Measurements from ENCODE around the gene NUP62.

Gene NUP62

DNA sequence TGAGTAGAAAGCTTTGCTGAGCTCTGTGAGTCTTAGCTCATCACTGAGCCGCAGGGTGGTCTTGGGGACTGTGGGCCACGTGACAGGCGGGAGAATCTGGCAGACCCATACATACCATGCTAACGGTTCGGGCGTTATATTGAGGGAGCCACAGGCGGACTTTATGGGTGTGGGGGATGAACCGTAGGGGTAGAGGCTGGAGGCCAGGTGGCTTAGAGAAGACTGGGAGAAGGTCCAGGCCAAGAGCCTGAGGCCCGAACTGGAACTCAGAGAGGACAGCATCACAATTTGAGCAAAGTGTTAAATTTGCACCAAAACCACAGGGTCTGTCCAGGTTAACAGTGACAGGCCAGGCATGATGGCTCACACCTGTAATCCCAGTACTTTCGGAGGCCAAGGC lies 15.6 kb downstream of the NUP62 start:
- H3K4me3 ChIP-seq (ENCODE audit: insufficient read depth in 1 of 2, low read depth in 1 of 2, low read length in 2 of 2) = no peak overlapping the region
- H3K4me2 ChIP-seq (ENCODE audit: low read length, poor library complexity, severe bottlenecking) = no peak overlapping the region
- H3K27me3 ChIP-seq (ENCODE audit: control insufficient read depth in 1 of 2, insufficient read depth in 1 of 2, low read length in 2 of 2) = no peaks in the 10 kb centered on the region

DNA sequence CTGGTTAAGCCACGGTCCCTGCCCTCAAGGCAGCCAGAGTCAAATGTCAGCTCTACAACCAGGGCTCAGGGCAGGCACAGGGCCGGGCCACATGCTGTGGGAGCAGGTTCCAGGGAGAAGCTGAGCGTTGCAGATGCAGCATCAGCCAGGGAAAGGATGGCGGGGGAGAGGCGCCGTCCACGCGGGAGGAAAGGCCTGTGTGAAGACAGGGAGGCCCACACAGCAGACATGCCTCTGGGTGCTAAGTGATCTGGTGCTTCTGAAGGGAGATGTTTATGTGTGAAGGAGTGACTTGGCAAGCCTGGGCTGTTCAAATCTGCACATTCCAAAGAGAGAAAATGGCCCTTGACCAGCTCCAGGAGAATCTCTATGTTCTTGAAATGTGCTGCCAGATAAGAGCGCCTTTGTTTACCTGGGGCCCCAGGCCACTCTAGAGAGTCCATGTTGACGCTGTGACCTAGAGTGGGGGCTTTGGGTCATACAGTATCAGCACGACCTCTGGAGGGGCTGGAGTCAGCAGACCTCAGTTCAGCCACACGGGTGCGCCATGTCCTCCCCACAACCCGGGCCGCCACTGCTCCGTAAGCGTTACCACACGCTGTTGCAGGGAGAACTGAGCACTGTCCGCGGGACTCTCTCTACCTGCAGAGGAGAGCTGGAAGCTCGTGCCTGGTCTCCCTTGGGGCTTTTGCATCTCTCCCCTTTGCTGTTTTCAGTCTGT lies 16.2 kb downstream of the NUP62 start:
- Histone ChIP-seq H4K8ac (ENCODE audit: low read length) (no peak overlapping the region), H3K4me3 (ENCODE audit: insufficient read depth in 1 of 2, low read depth in 1 of 2, low read length in 2 of 2) (no peak overlapping the region), H3K9me3 (ENCODE audit: control insufficient read depth, low read length) (no peaks in the 10 kb centered on the region), H3K4me2 (ENCODE audit: low read length, poor library complexity, severe bottlenecking) (no peak overlapping the region), H2BK120ac (ENCODE audit: low read depth, low read length) (no peak overlapping the region), H2AFZ (ENCODE audit: low read depth, low read length) (no peak overlapping the region), H3K4me1 (ENCODE audit: control insufficient read depth, insufficient read depth, low read depth, low read length) (peaks cover 2% of the 10 kb centered on the region), H3K18ac (ENCODE audit: low read depth in 1 of 2, low read length in 2 of 2) (no peak overlapping the region), H3K9ac (ENCODE audit: low read length) (no peak overlapping the region), H3K79me1 (replicated peaks; ENCODE audit: low read length, poor library complexity, severe bottlenecking) (peaks cover 49% of the 10 kb centered on the region), H3K27me3 (ENCODE audit: control insufficient read depth in 1 of 2, insufficient read depth in 1 of 2, low read length in 2 of 2) (no peaks in the 10 kb centered on the region), H3K14ac (ENCODE audit: low read length in 2 of 2) (no peak overlapping the region), H3K4ac (ENCODE audit: low read depth in 1 of 2, low read length in 2 of 2) (no peak overlapping the region), H4K91ac (ENCODE audit: low read length) (no peak overlapping the region), H2BK15ac (ENCODE audit: low read depth, poor library complexity, severe bottlenecking) (no peak overlapping the region), H2AK5ac (ENCODE audit: low read length, severe bottlenecking) (no peak overlapping the region), H3K36me3 (ENCODE audit: control insufficient read depth in 1 of 2, insufficient read depth in 2 of 2, low read depth in 1 of 2, low read length in 2 of 2) (peaks cover 63 to 72% of the 10 kb centered on the region in 2 experiments), H3K27ac (ENCODE audit: low read length, poor library complexity, severe bottlenecking) (no peak overlapping the region), H3K23ac (ENCODE audit: low read length in 2 of 2) (no peak overlapping the region), H2BK5ac (ENCODE audit: low read depth, low read length, poor library complexity, severe bottlenecking) (no peak overlapping the region), H2BK12ac (ENCODE audit: low read length in 2 of 2) (no peak overlapping the region)
- DNase-seq = no peak
- 94% methylated on average over 21 of the region's 21 CpGs for WGBS

More for the DNA sequence above, 15.6 kb downstream of the NUP62 start:
- no peak overlapping the region for H2AK5ac ChIP-seq (ENCODE audit: low read length, severe bottlenecking)
- peaks cover 44% of the 10 kb centered on the region for H3K79me1 ChIP-seq (replicated peaks; ENCODE audit: low read length, poor library complexity, severe bottlenecking)
- H3K4ac ChIP-seq (ENCODE audit: low read depth in 1 of 2, low read length in 2 of 2) = no peak overlapping the region
- H2AFZ ChIP-seq (ENCODE audit: low read depth, low read length) = no peak overlapping the region
- no peak overlapping the region for H3K27ac ChIP-seq (ENCODE audit: low read length, poor library complexity, severe bottlenecking)
- no peak overlapping the region for H2BK5ac ChIP-seq (ENCODE audit: low read depth, low read length, poor library complexity, severe bottlenecking)
- H2BK12ac ChIP-seq (ENCODE audit: low read length in 2 of 2) = no peak overlapping the region
- no peak overlapping the region for H3K9ac ChIP-seq (ENCODE audit: low read length)
- H4K91ac ChIP-seq (ENCODE audit: low read length) = no peak overlapping the region
- no peak overlapping the region for H2BK15ac ChIP-seq (ENCODE audit: low read depth, poor library complexity, severe bottlenecking)
- 98% methylated on average over 10 of the region's 10 CpGs for WGBS
- no peak overlapping the region for H3K14ac ChIP-seq (ENCODE audit: low read length in 2 of 2)
- no peaks in the 10 kb centered on the region for H3K9me3 ChIP-seq (ENCODE audit: control insufficient read depth, low read length)
- no peak for DNase-seq
- H3K18ac ChIP-seq (ENCODE audit: low read depth in 1 of 2, low read length in 2 of 2) = no peak overlapping the region
- no peak overlapping the region for H3K23ac ChIP-seq (ENCODE audit: low read length in 2 of 2)
- no peak overlapping the region for H2BK120ac ChIP-seq (ENCODE audit: low read depth, low read length)
- H4K8ac ChIP-seq (ENCODE audit: low read length) = no peak overlapping the region
- H3K36me3 ChIP-seq (ENCODE audit: control insufficient read depth in 1 of 2, insufficient read depth in 2 of 2, low read depth in 1 of 2, low read length in 2 of 2) = peaks cover 62 to 67% of the 10 kb centered on the region in 2 experiments
- peaks cover 2% of the 10 kb centered on the region for H3K4me1 ChIP-seq (ENCODE audit: control insufficient read depth, insufficient read depth, low read depth, low read length)

DNA sequence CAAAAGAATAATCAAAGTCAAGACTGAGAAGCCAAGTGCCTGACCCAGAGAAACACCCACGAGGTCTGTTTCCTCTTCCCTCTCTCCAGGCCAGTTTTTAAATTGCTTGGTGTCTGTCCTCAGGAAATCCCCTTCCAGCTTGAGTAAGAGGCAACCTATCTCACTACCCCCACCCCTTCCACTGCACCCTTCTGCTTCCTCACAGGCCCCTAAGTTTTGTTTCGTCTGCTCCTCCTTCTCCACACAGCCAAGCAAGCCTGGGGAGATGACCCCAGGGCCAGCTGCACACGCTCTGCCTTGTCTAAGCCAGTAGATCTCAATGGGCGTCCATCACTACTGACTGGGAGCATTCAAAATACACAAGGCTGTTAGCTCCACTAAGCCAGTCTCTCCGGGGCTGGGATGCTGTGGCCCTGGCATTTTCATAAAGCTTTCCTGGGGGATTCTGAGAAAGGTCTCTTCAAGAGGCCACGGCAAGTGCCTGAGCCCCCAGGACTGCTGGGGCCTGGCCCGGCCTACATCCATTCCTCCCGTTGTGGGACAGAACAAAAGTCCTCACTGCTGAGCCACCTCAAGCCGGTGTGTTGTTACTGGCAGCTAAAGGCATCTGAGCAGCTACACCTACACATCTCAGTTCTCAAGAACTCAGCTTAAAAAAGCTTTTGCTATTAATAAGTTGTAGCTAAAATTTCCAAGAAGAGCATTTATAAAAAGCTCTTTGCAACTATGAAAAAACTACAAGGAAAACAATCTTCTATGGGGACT lies 17.7 kb downstream of the NUP62 start:
- Histone ChIP-seq H3K36me3 (ENCODE audit: control insufficient read depth in 1 of 2, insufficient read depth in 2 of 2, low read depth in 1 of 2, low read length in 2 of 2) (peaks cover 67 to 74% of the 10 kb centered on the region in 2 experiments), H4K91ac (ENCODE audit: low read length) (no peak overlapping the region), H3K27ac (ENCODE audit: low read length, poor library complexity, severe bottlenecking) (no peak overlapping the region), H3K27me3 (ENCODE audit: control insufficient read depth in 1 of 2, insufficient read depth in 1 of 2, low read length in 2 of 2) (no peaks in the 10 kb centered on the region), H2AFZ (ENCODE audit: low read depth, low read length) (no peak overlapping the region), H2BK15ac (ENCODE audit: low read depth, poor library complexity, severe bottlenecking) (no peak overlapping the region), H3K23ac (ENCODE audit: low read length in 2 of 2) (no peak overlapping the region), H2BK12ac (ENCODE audit: low read length in 2 of 2) (no peak overlapping the region), H4K8ac (ENCODE audit: low read length) (no peak overlapping the region), H3K79me1 (replicated peaks; ENCODE audit: low read length, poor library complexity, severe bottlenecking) (peaks cover 48% of the 10 kb centered on the region), H2BK5ac (ENCODE audit: low read depth, low read length, poor library complexity, severe bottlenecking) (no peak overlapping the region), H3K14ac (ENCODE audit: low read length in 2 of 2) (no peak overlapping the region), H3K4ac (ENCODE audit: low read depth in 1 of 2, low read length in 2 of 2) (no peak overlapping the region), H2AK5ac (ENCODE audit: low read length, severe bottlenecking) (no peak overlapping the region), H3K9ac (ENCODE audit: low read length) (no peak overlapping the region), H3K4me1 (ENCODE audit: control insufficient read depth, insufficient read depth, low read depth, low read length) (peaks cover 4% of the 10 kb centered on the region), H3K4me2 (ENCODE audit: low read length, poor library complexity, severe bottlenecking) (no peak overlapping the region), H3K18ac (ENCODE audit: low read depth in 1 of 2, low read length in 2 of 2) (no peak overlapping the region), H3K9me3 (ENCODE audit: control insufficient read depth, low read length) (no peaks in the 10 kb centered on the region), H2BK120ac (ENCODE audit: low read depth, low read length) (no peak overlapping the region), H3K4me3 (ENCODE audit: insufficient read depth in 1 of 2, low read depth in 1 of 2, low read length in 2 of 2) (no peak overlapping the region)
- WGBS = 85% methylated on average over 7 of the region's 9 CpGs
- peak; percentile 9 for DNase-seq

DNA sequence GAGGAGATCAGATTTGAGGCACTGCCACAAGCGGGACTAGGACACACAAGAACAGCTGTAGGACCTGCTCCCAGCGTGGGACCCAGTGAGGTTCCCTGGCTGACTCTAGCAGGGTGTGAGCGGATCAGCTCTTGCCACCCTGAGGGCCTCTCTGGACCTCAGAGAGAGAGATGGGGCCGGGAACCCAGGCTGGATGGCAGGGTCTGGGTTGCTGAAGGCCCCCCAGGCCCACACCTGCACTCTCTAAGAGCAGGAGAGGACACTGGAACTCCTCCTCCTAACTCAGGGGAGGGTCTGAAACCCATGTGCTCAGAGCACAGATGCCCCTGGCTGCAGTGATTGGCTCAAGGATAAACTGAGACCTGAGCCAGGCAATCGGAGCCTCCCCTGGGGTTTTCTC lies 19.1 kb downstream of the NUP62 start:
- DNase-seq = no peak
- Histone ChIP-seq H3K27me3 (ENCODE audit: control insufficient read depth in 1 of 2, insufficient read depth in 1 of 2, low read length in 2 of 2) (no peaks in the 10 kb centered on the region), H3K9ac (ENCODE audit: low read length) (no peak overlapping the region), H2BK12ac (ENCODE audit: low read length in 2 of 2) (no peak overlapping the region), H4K8ac (ENCODE audit: low read length) (no peak overlapping the region), H2AFZ (ENCODE audit: low read depth, low read length) (no peak overlapping the region), H3K14ac (ENCODE audit: low read length in 2 of 2) (no peak overlapping the region), H3K36me3 (ENCODE audit: control insufficient read depth in 1 of 2, insufficient read depth in 2 of 2, low read depth in 1 of 2, low read length in 2 of 2) (peaks cover 62 to 69% of the 10 kb centered on the region in 2 experiments), H3K9me3 (ENCODE audit: control insufficient read depth, low read length) (no peaks in the 10 kb centered on the region), H3K4me2 (ENCODE audit: low read length, poor library complexity, severe bottlenecking) (no peak overlapping the region), H2BK15ac (ENCODE audit: low read depth, poor library complexity, severe bottlenecking) (no peak overlapping the region), H3K4me1 (ENCODE audit: control insufficient read depth, insufficient read depth, low read depth, low read length) (peaks cover 4% of the 10 kb centered on the region), H3K23ac (ENCODE audit: low read length in 2 of 2) (no peak overlapping the region), H3K79me1 (replicated peaks; ENCODE audit: low read length, poor library complexity, severe bottlenecking) (peaks cover 50% of the 10 kb centered on the region), H2BK5ac (ENCODE audit: low read depth, low read length, poor library complexity, severe bottlenecking) (no peak overlapping the region), H2BK120ac (ENCODE audit: low read depth, low read length) (no peak overlapping the region), H3K18ac (ENCODE audit: low read depth in 1 of 2, low read length in 2 of 2) (no peak overlapping the region), H3K4me3 (ENCODE audit: insufficient read depth in 1 of 2, low read depth in 1 of 2, low read length in 2 of 2) (no peak overlapping the region), H4K91ac (ENCODE audit: low read length) (no peak overlapping the region), H3K27ac (ENCODE audit: low read length, poor library complexity, severe bottlenecking) (no peak overlapping the region), H3K4ac (ENCODE audit: low read depth in 1 of 2, low read length in 2 of 2) (no peak overlapping the region), H2AK5ac (ENCODE audit: low read length, severe bottlenecking) (no peak overlapping the region)
- 98% methylated on average over 4 of the region's 5 CpGs for WGBS

Data from mesenchymal stem cell (in vitro differentiated cells and primary cell).